ENCODE measurements around the gene MAD1L1.
"Not testable (repeated sequence)": the region's sequence is repeated elsewhere in the genome, so short reads cannot be mapped to it uniquely, and the experiment has no call there.

The MAD1L1 gene

GRCh38 chr7:1976521-1976920 is 256.2 kb downstream of the MAD1L1 start:
- not testable (repeated sequence) for DNase-seq

- DNase-seq, result no peak
These were observed 257.2 kb downstream of the MAD1L1 start for GRCh38 chr7:1975581-1975980.

- DNase-seq, result no peak
These were observed 257.6 kb downstream of the MAD1L1 start for GRCh38 chr7:1975179-1975578.

GRCh38 chr7:1974290-1975101 is 258.2 kb downstream of the MAD1L1 start:
- DNase-seq, result no peak

- DNase-seq, result no peak
These were observed 259.2 kb downstream of the MAD1L1 start for GRCh38 chr7:1973321-1974251.

GRCh38 chr7:1972744-1973143 is 260.0 kb downstream of the MAD1L1 start:
- DNase-seq, result no peak

- DNase-seq, result no peak
These were observed 260.6 kb downstream of the MAD1L1 start for GRCh38 chr7:1971946-1972654.

- no peak for DNase-seq
These were observed 261.9 kb downstream of the MAD1L1 start for GRCh38 chr7:1970895-1971294.

GRCh38 chr7:1970285-1970660 is 262.5 kb downstream of the MAD1L1 start:
- not testable (repeated sequence) for DNase-seq

GRCh38 chr7:1969459-1970284 is 263.1 kb downstream of the MAD1L1 start:
- no peak for DNase-seq

GRCh38 chr7:1968397-1969111 is 264.2 kb downstream of the MAD1L1 start:
- no peak for DNase-seq

- DNase-seq, result no peak
These were observed 265.0 kb downstream of the MAD1L1 start for GRCh38 chr7:1967512-1968396.

- no peak for DNase-seq
These were observed 266.0 kb downstream of the MAD1L1 start for GRCh38 chr7:1966631-1967200.

- DNase-seq, result no peak
These were observed 267.0 kb downstream of the MAD1L1 start for GRCh38 chr7:1965579-1966294.

GRCh38 chr7:1964913-1965578 is 267.7 kb downstream of the MAD1L1 start:
- no peak for DNase-seq

GRCh38 chr7:1964211-1964912 is 268.4 kb downstream of the MAD1L1 start:
- no peak for DNase-seq

GRCh38 chr7:1963575-1963974 is 269.2 kb downstream of the MAD1L1 start:
- no peak for DNase-seq

GRCh38 chr7:1961701-1962276 is 271.0 kb downstream of the MAD1L1 start:
- no peak for DNase-seq

All from NCI-H1436 (cell line).